Mesenteric fat pad (tissue), 1 donor: ENCODE measurements around the gene SCD. TPM values are rescaled to one million over a fixed set of nuclear protein-coding genes. Genes with fewer than 3 reads are reported as not detected.
"Not testable (repeated sequence)": the region's sequence is repeated elsewhere in the genome, so short reads cannot be mapped to it uniquely, and the experiment has no call there.

Experiments
- DNase-seq: peaks from one replicate; pipeline ENCODE4 v3.0.0-alpha.2; 2020; ENCODE audit warnings: low spot score
- total RNA-seq: library from RNA; stranded (reverse); fragmentation: NEBNext Ultra II Directional; extraction: Animal tissue kit (Norgen Biotek cat#: 25700); gene quantifications from one replicate; pipeline ENCODE4 v1.2.1, GENCODE V29; 2021
- donor health status: DM: yes; HTN: yes; CAD: no.

The SCD gene
- total RNA-seq, 1 donor from 2014 or later: 1,693 TPM

DNA sequence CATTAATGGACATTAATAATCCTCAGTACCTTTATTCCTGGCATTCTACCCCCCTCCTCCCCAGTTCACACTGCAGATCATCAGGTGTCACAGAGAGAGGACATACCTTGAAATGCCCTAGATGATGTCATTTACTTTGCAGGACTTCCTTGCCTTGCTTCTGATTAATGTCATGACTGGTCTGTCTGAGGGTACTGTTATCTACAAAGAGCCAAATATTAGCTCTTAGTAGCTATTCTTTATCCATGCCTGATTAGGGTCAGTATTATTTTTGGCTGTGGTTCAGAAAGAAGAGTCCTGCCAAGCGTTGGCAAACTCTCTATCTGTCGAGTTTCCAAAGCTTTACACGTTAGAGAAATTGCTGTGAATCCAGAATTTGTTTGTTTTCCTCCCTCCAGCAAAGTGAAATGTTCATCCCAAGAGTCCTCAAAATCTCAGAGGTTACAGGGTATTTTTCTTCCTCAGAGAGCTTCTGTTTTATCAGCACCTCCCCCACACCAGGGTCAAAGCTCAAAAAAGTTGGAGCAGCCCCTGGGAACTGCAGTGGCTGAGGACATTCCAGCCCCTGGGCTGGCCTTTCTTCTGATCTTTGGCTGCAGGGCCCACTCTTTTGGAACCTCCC lies 12.6 kb downstream of the SCD start:
- no peak for DNase-seq

DNA sequence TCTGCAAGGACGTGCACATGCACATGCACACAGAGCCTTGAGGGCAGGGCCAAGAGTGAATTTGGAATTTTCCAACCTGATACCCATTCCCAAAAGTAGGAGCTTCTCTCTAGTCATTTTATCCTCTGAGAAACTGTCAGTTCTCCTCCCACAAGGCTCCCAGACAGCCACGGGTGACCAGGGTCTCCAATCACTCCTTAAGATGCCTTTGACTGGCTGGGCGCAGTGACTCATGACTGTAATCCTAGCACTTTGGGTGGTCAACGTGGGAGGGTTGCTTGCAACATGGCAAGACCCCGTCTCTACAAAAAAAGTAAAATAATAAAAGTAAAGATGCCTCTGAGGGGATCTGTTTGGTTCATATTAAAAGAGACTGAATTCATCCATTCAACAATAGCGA lies 13.2 kb downstream of the SCD start:
- no peak for DNase-seq

DNA sequence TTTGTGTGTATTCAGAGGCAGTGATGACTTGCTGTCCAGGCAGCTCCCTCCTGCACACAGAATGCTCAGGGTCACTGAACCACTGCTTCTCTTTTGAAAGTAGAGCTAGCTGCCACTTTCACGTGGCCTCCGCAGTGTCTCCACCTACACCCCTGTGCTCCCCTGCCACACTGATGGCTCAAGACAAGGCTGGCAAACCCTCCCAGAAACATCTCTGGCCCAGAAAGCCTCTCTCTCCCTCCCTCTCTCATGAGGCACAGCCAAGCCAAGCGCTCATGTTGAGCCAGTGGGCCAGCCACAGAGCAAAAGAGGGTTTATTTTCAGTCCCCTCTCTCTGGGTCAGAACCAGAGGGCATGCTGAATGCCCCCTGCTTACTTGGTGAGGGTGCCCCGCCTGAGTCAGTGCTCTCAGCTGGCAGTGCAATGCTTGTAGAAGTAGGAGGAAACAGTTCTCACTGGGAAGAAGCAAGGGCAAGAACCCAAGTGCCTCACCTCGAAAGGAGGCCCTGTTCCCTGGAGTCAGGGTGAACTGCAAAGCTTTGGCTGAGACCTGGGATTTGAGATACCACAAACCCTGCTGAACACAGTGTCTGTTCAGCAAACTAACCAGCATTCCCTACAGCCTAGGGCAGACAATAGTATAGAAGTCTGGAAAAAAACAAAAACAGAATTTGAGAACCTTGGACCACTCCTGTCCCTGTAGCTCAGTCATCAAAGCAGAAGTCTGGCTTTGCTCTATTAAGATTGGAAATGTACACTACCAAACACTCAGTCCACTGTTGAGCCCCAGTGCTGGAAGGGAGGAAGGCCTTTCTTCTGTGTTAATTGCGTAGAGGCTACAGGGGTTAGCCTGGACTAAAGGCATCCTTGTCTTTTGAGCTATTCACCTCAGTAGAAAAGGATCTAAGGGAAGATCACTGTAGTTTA lies 15.8 kb downstream of the SCD start:
- DNase-seq: no peak

DNA sequence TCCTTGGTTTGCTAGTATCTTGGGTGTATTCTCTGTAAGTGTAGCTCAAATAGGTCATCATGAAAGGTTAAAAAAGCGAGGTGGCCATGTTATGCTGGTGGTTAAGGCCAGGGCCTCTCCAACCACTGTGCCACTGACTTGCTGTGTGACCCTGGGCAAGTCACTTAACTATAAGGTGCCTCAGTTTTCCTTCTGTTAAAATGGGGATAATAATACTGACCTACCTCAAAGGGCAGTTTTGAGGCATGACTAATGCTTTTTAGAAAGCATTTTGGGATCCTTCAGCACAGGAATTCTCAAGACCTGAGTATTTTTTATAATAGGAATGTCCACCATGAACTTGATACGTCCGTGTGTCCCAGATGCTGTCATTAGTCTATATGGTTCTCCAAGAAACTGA lies 17.1 kb downstream of the SCD start:
- DNase-seq: no peak

DNA sequence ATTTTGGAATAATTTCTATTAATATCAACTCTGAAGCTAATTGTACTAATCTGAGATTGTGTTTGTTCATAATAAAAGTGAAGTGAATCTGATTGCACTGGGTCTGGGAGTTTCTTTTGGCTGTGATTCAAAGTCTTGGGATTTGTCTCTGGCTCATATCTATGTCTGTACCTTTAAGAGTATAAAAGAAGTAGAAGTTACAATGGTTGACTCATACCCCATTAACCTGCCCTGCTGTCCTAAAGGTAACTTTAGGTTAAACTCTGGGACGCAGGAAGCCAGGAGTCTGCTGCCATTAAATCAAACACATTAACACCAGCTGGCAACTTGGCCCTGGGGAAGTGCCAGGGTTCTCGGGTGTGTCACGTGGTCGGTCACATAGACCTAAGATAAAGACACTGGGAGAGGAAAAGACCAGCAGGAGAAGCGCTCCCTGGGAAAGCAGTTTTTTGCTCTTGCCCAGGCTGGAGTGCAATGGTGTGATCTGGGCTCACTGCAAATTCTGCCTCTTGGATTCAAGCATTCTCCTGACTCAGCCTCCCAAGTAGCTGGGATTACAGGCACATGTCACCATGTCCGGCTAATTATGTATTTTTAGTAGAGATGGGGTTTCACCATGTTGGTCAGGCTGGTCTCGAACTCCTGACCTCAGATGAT lies 17.8 kb downstream of the SCD start:
- DNase-seq: no peak

DNA sequence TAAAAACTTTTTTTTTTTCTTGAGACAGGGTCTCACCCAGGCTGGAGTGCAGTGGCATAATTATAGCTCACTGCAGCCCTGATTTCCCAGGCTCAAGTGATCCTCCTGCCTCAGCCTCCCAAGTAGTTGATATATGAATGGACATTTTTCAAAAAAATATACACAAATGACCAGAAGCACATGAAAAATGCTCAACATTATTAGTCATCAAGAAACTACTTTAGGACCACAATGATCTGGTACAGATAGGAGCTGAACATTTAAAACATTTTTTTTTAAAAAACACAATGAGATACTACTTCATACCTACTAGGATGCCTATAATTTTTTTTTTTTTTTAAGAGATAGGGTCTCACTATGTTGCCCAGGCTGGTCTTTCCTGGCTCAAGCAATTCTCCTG lies 21.7 kb downstream of the SCD start:
- no peak for DNase-seq

DNA sequence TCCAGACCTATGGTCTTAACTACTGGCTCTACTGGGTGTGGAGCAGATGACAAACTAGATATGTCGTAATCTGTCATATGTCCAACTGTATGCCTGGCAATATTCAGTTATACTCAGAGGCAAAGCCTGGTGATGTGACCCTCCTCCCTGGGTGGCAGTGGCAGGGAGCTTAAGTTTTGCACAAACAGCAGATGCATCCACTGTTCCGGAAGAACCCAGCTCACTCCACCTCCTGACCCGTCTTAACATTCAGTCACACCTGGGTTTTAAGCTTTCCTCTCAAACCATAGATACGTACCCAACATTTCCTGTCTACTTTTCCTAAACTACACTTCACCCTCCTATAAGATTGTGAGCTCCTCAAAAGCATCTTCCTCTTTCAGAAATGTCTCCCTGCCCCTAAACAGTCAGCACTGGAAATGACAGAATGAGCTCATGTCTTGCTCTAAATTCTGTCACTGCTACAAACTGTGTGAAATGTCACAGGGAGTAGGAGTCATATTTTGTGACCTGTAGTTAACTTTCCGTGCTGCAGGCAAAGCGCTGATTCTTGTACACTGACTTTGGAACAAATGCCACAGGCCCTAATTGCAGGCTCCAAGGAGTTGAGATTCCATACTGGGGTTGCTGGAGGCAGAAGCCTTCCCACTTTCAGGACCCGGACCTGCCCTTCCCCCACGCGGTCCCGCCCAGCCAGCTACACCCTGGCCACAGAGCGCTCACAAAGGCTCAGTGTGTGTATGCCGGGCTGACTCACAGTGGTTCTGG lies 23.9 kb downstream of the SCD start:
- peak; percentile 91 for DNase-seq

DNA sequence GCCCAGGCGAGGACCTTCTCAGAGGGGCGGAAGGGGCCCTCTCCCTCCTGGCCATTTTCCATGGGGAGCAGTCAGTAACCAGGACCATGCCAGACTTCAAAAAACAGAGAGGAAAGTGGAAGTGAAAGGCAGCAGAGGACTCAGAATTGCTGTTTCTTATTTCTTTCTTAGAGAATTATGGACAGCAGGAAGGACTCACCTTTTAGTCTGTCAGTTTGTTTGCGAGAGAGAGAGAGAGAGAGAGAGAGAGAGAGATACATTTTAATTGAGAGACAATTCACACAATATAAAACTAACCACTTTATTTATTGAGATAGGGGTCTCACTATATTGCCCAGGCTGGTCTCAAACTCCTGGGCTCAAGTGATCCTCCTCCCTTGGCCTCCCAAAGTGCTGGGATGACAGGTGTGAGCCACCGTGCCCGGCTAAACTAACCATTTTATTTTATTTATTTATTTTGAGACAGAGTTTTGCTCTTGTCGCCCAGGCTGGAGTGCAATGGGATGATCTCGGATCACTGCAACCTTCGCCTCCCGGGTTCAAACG lies 24.5 kb downstream of the SCD start:
- DNase-seq: no peak

DNA sequence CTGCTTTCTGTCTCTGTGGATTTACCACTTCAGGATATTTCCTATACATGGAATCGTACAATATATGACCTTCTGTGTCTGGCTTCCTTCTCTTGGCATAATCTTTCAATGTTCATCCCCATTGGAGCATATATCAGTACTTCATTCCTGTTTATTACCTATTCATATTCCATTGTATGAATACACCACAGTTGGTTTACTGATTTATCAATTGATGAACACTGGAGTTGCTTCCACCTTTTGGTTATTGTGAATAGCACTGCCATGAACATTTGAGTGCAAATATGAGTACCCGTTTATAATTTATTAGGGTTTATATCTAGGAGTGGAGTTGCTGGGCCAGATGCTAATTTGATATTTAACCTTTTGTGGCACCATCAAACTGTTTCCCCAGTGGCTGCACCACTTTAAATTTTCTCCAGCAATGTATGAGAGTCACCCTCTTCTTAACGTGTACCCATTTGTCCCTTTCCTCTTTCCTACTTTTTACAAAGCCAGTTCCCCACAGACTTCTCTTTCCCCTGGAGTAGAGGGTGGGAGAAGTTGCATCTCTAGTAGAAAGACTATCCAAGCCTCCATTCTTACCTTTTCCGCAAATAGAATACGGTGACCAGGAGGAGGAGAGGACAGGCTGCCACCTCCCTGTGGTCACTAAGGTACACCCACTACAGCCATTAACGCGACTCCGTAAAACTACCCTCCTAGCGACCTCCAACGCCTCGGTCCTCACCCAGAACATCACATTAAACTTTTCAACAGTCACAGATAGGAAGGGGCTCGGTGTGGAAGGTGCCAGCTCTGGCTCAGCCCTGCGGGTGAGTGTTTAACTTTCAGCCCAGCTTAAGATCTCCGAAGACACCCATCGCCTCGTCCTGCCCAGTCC lies 25.6 kb downstream of the SCD start:
- DNase-seq: no peak

DNA sequence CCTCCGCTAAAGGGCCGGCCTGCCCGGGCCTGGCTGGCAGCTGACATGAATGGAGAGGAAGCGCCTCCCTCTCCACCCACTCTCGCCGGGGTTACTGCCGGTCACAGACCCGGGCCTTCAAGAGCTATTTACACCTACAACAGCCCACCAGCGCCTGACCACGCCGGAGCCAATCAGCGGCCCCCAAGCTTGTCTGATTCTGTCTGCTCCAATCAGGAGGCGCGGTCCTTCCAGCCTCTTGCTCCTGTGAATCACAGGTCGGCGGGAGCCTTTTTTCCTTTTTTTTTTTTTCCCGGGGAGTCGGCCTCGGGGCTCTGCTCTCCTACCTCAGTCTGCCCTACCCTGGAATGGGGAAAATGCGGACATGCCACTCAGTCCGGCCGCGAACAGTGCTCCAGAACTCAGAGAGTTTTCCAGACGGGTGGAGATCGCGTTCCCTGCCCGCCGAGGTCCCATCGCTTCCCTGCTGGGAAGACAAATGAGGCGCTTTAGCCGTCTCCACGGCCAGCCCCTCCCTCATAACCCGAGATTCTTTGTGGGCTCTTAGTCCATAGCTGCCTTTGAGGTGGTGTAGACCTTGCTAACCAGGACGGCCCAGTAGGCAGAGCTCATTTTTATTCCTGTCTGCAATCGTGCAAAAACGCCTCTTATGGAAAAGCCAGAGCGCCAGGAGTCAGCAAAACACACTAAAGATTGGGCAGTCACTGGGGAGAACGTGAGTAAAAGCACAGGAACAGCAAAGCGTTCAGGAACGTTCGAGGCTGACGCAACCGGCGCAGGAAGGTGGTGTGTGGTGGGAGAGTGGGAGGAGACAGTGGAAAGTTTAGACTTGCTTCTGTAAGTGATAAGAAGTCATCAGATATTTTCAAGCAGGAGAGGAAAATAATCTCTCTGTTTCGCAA lies 26.5 kb downstream of the SCD start:
- peak; percentile 97 for DNase-seq

DNA sequence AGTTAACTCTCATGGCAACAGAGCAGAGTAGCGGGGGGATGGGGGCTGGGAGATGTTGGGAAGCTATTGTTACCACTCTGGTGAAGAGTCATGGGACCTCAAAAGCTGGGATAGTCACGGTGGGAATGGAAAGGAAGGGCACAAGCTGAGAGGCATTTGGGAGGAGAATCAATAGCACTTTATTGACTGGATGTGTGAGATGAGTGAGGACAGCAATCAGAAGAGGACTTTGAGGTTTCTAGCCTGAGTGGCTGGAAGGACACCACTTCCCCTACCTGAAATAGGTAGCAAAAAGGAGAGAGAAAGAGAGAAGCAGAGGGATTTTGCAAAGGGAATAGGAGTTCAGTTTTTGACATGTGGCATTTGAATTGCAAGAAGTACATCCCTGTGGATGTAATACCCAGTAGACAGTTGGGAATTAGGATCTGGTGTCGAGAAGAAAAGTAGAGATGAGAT lies 27.2 kb downstream of the SCD start:
- no peak for DNase-seq

DNA sequence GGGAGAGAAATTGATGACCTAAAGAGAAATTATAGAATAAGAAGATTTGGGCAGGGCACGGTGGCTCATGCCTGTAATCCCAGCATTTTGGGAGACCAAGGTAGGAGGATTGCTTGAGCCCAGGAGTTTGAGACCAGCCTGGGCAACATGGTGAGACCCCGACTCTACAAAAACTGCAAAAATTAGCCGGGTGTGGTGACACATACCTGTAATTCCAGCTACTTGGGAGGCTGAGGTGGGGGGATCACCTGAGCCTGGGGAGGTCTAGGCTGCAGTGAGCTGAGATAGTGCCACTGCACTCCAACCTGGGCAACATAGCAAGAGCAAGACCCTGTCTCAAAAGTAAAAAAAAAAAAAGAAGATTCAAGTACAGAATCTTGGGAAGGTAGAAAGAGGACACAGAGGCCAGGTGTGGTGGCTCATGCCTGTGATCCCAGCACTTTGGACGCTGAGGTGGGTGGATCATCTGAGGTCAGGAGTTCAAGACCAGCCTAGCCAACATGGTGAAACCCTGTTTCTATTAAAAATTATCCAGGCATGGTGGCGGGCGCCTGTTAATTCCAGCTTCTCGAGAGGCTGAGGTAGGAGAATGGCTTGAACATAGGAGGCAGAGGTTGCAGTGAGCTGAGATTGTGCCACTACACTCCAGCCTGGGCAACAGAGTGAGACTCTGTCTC lies 27.8 kb downstream of the SCD start:
- DNase-seq: not testable (repeated sequence)

DNA sequence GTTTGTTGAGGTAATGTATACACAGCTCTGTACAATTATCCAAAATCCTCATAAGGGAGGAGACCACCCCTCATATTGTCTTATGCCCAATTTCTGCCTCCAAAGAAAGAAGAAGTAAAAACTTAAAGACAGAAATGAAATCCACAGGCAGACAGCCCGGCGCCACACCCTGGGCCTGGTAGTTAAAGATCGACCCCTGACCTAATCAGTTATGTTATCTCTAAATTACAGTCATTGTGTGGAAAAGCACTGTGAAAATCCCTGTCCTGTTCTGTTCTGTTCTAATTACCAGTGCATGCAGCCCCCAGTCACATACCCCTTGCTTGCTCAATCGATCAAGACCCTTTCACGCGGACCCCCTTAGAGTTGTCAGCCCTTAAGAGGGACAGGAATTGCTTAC lies 29.6 kb downstream of the SCD start:
- not testable (repeated sequence) for DNase-seq

DNA sequence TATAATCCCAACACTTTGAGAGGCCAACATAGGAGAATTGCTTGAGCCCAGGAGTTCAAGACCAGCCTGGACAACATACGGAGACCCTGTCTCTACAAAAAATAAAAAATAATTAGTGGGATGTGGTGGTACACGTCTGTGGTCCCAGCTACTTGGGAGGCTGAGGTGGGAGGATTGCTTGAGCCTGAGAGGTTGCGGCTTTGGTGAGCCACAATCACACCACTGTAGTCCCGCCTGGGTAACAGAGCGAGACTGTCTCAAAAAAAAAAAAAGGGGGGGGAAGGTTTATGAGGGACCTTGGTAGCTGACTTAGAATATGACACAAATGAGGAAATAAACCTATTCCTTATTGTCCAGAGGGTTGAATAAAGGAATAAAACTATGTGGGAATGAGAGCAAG lies 30.8 kb downstream of the SCD start:
- no peak for DNase-seq

DNA sequence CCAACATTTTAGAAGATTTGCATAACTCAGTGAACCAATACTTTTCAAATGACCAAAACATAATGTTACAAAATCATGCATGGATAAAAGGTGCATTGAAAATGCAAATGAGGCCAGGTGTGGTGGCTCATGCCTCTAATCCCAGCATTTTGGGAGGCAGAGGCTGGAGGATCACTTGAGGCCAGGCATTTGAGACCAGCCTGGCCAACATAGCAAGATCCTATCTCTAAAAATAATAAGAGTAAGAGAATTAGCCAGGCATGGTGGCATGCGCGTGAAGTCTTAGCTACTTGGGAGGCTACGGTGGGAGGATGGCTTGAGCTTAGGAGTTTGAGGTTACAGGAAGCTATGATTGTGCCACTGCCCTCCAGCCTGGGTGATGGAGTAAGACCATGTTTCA lies 33.4 kb downstream of the SCD start:
- no peak for DNase-seq

DNA sequence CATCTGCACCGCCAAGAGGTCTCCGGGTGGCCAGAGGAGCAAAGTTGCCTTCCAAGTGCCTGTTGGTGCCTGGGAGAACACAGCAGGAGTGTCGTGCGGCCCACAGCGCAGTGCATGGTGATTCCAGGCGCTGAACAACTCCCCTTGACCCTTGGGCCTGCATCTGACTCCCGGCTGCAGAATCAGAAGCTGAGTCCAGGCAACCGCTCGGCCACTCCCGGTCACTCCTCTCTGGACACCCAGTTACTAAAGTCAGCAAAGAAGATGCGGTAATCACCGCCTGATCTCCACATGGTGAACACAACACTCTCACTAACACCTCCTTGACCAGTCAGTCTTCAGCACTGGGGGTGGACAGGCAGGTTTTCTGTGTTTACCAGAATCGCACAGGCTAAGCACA lies 35.5 kb downstream of the SCD start:
- DNase-seq: no peak

DNA sequence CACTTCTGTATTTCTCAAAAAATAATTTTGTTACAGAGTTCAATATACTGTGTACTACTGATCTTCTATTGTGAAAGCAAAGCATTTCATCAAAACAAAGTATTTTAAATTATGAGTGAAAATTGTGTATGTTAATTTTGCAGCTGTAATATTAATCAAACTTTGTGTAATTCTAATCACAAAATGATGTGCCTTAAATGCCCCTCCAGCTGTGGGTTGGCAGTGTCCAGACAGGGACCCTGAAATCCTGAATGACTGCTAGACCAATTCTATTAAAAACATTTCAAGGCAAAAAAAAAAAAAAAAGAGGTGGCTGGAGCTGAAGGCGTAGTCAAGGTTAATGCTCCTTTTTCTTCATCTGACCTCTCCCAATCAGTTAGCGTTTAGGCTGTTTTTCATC lies 36.2 kb downstream of the SCD start:
- DNase-seq: no peak
